Erythroblast (primary cell): ENCODE measurements around the gene OR6B1.

Experiments used
- GATA1 ChIP-seq: IDR thresholded peaks from 2 replicates; pipeline ENCODE4 v1.6.1; 2011; ENCODE audit warnings: low read depth, mild to moderate bottlenecking, control low read depth, low read length, moderate library complexity
- POLR2A ChIP-seq: IDR thresholded peaks from 2 replicates; pipeline ENCODE4 v1.6.1; 2011; ENCODE audit warnings: mild to moderate bottlenecking, low read length

GRCh38 chr7:144027974-144028373 lies 27.9 kb downstream of the OR6B1 start:
- TF ChIP-seq POLR2A, result no peak
- no peak for TF ChIP-seq GATA1
